ENCODE data around the gene NARS2. TPM values are rescaled to one million over a fixed set of nuclear protein-coding genes. Genes with fewer than 3 reads are reported as not detected.

The NARS2 gene
- total and polyA plus RNA-seq, 10 of the 15 experiments (the other 5 are each of a cell fraction or from before 2014, with no cell fraction given), result 22.2 to 45.3 (median 36.3) TPM

DNA sequence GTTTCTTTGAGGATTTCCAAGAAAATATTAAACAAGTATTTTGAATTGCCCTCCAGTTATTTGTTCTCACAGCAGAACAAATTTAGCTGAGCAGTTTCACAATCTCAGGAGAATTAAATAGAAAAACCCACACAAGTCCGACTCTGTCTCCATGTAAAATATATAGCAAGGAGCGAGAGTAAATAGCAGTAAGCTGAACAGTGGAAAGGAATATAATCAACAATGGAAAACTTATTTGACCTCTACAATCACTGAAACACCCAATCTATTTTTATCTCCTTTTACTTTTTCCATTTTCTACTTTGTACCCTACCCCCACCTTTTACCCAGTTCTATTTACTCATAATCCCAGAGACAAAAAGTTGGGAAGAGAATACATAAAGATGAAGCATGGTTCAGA, 34.4 kb downstream of the NARS2 start:
- in situ Hi-C loops (cut with MboI), result no loop called here
- Histone ChIP-seq H3K4me1 (ENCODE audit: control insufficient read depth, insufficient read depth, low read length) (peaks cover 12% of the 10 kb centered on the region), H3K9me3 (replicated peaks; ENCODE audit: control insufficient read depth, insufficient read depth, low read length) (no peaks in the 10 kb centered on the region), H3K4me3 (no peak overlapping the region), H2AFZ (ENCODE audit: control insufficient read depth, low read depth, low read length) (no peak overlapping the region), H3K27ac (ENCODE audit: control insufficient read depth, insufficient read depth) (no peak overlapping the region), H4K20me1 (ENCODE audit: control insufficient read depth, insufficient read depth) (no peaks in the 10 kb centered on the region), H3K79me2 (ENCODE audit: control insufficient read depth, insufficient read depth, low read length) (no peaks in the 10 kb centered on the region), H3K4me2 (ENCODE audit: control insufficient read depth, insufficient read depth) (no peak overlapping the region), H3K36me3 (ENCODE audit: control insufficient read depth in 2 of 2, insufficient read depth in 2 of 2, low read length in 1 of 2) (0 out of 4 replicates have a peak, but pooled peaks cover 0 to 7% of the 10 kb centered on the region in 2 experiments), H3K27me3 (replicated peaks in 1 of 2; ENCODE audit: control insufficient read depth in 2 of 2, insufficient read depth in 2 of 2, low read length in 1 of 2) (no peaks in the 10 kb centered on the region), H3K9ac (ENCODE audit: control insufficient read depth, insufficient read depth, low read length) (no peak overlapping the region)
- FAIRE-seq (no peak), ATAC-seq (no peak), DNase-seq (ENCODE audit: low read depth, low spot score) (no peak)
- 90% methylated on average over 2 of the region's 2 CpGs for WGBS (ENCODE audit: insufficient coverage, insufficient replicate concordance, low lambda C conversion rate, missing lambda C conversion rate)
- ChIA-PET RAD21 (ENCODE audit: unreplicated experiment) (no interaction called here), CTCF (interaction anchor here (0.7 to 0.8 kb wide), 2 partner anchors 113 to 125 kb away, joined by 3 read pairs; no protein-coding TSS in a partner anchor), SMC1A (ENCODE audit: uncharacterized antibody, unreplicated experiment) (interaction anchor here (1.1 to 3.3 kb wide), 7 partner anchors 8 to 106 kb away, joined by 3 to 13 read pairs (median 4); no protein-coding TSS in a partner anchor), POLR2A (interaction anchor here (0.6 to 1.7 kb wide), 2 partner anchors 8 to 17 kb away, joined by 3 to 8 read pairs; no protein-coding TSS in a partner anchor)
- intact Hi-C loops (cut with micrococcal nuclease; ENCODE audit: unreplicated experiment), result no loop called here
- no TSS peak for BruUV-seq (replicated peaks)
- no peak for TF ChIP-seq CHD4 (IDR thresholded peaks at IDR 0.05)
- TF ChIP-seq ZSCAN29 (IDR thresholded peaks at IDR 0.05), result no peak
- TF ChIP-seq, protein P1, sequence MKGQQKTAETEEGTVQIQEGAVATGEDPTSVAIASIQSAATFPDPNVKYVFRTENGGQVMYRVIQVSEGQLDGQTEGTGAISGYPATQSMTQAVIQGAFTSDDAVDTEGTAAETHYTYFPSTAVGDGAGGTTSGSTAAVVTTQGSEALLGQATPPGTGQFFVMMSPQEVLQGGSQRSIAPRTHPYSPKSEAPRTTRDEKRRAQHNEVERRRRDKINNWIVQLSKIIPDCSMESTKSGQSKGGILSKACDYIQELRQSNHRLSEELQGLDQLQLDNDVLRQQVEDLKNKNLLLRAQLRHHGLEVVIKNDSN (IDR thresholded peaks at IDR 0.05; ENCODE audit: borderline replicate concordance, extremely low read length, insufficient read depth, low read depth, low read length), result no peak
- no peak for TF ChIP-seq ZNF207 (IDR thresholded peaks at IDR 0.05; ENCODE audit: borderline replicate concordance)
- TF ChIP-seq MYC (IDR thresholded peaks at IDR 0.05; ENCODE audit: insufficient read depth, insufficient read length, insufficient replicate concordance, low read length, severe bottlenecking), result no peak
- TF ChIP-seq ZNF274 (IDR thresholded peaks at IDR 0.05; ENCODE audit: insufficient read depth, insufficient read length), result no peak
- TF ChIP-seq NFYA (IDR thresholded peaks at IDR 0.05; ENCODE audit: borderline replicate concordance, low read depth, low read length), result no peak
- no peak for TF ChIP-seq TARDBP (IDR thresholded peaks at IDR 0.05; ENCODE audit: borderline replicate concordance)
- TF ChIP-seq NBN (IDR thresholded peaks at IDR 0.05), result no peak
- no peak for TF ChIP-seq RAD21 (IDR thresholded peaks at IDR 0.05; ENCODE audit: insufficient read depth, low read depth, low read length)
- TF ChIP-seq, protein P2, sequence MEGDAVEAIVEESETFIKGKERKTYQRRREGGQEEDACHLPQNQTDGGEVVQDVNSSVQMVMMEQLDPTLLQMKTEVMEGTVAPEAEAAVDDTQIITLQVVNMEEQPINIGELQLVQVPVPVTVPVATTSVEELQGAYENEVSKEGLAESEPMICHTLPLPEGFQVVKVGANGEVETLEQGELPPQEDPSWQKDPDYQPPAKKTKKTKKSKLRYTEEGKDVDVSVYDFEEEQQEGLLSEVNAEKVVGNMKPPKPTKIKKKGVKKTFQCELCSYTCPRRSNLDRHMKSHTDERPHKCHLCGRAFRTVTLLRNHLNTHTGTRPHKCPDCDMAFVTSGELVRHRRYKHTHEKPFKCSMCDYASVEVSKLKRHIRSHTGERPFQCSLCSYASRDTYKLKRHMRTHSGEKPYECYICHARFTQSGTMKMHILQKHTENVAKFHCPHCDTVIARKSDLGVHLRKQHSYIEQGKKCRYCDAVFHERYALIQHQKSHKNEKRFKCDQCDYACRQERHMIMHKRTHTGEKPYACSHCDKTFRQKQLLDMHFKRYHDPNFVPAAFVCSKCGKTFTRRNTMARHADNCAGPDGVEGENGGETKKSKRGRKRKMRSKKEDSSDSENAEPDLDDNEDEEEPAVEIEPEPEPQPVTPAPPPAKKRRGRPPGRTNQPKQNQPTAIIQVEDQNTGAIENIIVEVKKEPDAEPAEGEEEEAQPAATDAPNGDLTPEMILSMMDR (IDR thresholded peaks at IDR 0.05 in 2 of 3, conservative IDR thresholded peaks at IDR 0.05 in 1 of 3; ENCODE audit: control insufficient read depth in 2 of 3, extremely low read depth in 1 of 3, insufficient read depth in 1 of 3, low read depth in 3 of 3, low read length in 3 of 3), result no peak
- TF ChIP-seq, protein P3, sequence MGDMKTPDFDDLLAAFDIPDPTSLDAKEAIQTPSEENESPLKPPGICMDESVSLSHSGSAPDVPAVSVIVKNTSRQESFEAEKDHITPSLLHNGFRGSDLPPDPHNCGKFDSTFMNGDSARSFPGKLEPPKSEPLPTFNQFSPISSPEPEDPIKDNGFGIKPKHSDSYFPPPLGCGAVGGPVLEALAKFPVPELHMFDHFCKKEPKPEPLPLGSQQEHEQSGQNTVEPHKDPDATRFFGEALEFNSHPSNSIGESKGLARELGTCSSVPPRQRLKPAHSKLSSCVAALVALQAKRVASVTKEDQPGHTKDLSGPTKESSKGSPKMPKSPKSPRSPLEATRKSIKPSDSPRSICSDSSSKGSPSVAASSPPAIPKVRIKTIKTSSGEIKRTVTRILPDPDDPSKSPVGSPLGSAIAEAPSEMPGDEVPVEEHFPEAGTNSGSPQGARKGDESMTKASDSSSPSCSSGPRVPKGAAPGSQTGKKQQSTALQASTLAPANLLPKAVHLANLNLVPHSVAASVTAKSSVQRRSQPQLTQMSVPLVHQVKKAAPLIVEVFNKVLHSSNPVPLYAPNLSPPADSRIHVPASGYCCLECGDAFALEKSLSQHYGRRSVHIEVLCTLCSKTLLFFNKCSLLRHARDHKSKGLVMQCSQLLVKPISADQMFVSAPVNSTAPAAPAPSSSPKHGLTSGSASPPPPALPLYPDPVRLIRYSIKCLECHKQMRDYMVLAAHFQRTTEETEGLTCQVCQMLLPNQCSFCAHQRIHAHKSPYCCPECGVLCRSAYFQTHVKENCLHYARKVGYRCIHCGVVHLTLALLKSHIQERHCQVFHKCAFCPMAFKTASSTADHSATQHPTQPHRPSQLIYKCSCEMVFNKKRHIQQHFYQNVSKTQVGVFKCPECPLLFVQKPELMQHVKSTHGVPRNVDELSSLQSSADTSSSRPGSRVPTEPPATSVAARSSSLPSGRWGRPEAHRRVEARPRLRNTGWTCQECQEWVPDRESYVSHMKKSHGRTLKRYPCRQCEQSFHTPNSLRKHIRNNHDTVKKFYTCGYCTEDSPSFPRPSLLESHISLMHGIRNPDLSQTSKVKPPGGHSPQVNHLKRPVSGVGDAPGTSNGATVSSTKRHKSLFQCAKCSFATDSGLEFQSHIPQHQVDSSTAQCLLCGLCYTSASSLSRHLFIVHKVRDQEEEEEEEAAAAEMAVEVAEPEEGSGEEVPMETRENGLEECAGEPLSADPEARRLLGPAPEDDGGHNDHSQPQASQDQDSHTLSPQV (IDR thresholded peaks at IDR 0.05), result no peak
- TF ChIP-seq NR2F1 (conservative IDR thresholded peaks at IDR 0.05), result no peak
- TF ChIP-seq, protein P4, sequence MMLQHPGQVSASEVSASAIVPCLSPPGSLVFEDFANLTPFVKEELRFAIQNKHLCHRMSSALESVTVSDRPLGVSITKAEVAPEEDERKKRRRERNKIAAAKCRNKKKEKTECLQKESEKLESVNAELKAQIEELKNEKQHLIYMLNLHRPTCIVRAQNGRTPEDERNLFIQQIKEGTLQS (IDR thresholded peaks at IDR 0.05; ENCODE audit: borderline replicate concordance, extremely low read depth, low read depth, low read length), result no peak
- TF ChIP-seq, protein P5, sequence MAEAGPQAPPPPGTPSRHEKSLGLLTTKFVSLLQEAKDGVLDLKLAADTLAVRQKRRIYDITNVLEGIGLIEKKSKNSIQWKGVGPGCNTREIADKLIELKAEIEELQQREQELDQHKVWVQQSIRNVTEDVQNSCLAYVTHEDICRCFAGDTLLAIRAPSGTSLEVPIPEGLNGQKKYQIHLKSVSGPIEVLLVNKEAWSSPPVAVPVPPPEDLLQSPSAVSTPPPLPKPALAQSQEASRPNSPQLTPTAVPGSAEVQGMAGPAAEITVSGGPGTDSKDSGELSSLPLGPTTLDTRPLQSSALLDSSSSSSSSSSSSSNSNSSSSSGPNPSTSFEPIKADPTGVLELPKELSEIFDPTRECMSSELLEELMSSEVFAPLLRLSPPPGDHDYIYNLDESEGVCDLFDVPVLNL (IDR thresholded peaks at IDR 0.05; ENCODE audit: low read depth, low read length), result no peak
- no peak for TF ChIP-seq SMARCA5 (IDR thresholded peaks at IDR 0.05)
